HG03108 (cell line): ENCODE data around the gene VPS13A.

Experiments
- ATAC-seq: cut with Tn5 transposase; IDR thresholded peaks from one replicate; pipeline ENCODE4 v1.9.1; 2021; ENCODE audit warnings: moderate library complexity; ENCODE audit not compliant: unreplicated experiment

VPS13A gene

GRCh38 chr9:77177143-77177893, at the start of gene VPS13A:
TSS of gene VPS13A (plus strand) at chr9:77177534. CDS start at chr9:77177705, 171 bp downstream.
- peak; percentile 84 for ATAC-seq

GRCh38 chr9:77128125-77128789, 49.1 kb upstream of the VPS13A start:
- ATAC-seq, result no peak

- no peak for ATAC-seq
Observed at GRCh38 chr9:77131399-77131798, 45.9 kb upstream of the VPS13A start.

GRCh38 chr9:77133011-77133410, 44.3 kb upstream of the VPS13A start:
- no peak for ATAC-seq

- ATAC-seq, result no peak
Observed at GRCh38 chr9:77142366-77142765, 35.0 kb upstream of the VPS13A start.

- ATAC-seq, result no peak
Observed at GRCh38 chr9:77149879-77150278, 27.5 kb upstream of the VPS13A start.

- no peak for ATAC-seq
Observed at GRCh38 chr9:77152289-77152688, 25.0 kb upstream of the VPS13A start.

- no peak for ATAC-seq
Observed at GRCh38 chr9:77156646-77157371, 20.5 kb upstream of the VPS13A start.

GRCh38 chr9:77158772-77159513, 18.4 kb upstream of the VPS13A start:
- no peak for ATAC-seq

- no peak for ATAC-seq
Observed at GRCh38 chr9:77161191-77161590, 16.1 kb upstream of the VPS13A start.

GRCh38 chr9:77161966-77162365, 15.4 kb upstream of the VPS13A start:
- no peak for ATAC-seq

GRCh38 chr9:77162366-77162765, 15.0 kb upstream of the VPS13A start:
- ATAC-seq, result no peak

GRCh38 chr9:77163884-77164283, 13.4 kb upstream of the VPS13A start:
- no peak for ATAC-seq

GRCh38 chr9:77166193-77166592, 11.1 kb upstream of the VPS13A start:
- ATAC-seq, result no peak

- ATAC-seq, result no peak
Observed at GRCh38 chr9:77170991-77171699, 6.2 kb upstream of the VPS13A start.

- ATAC-seq, result no peak
Observed at GRCh38 chr9:77175151-77175550, 2.2 kb upstream of the VPS13A start.

- no peak for ATAC-seq
Observed at GRCh38 chr9:77176106-77176505, 1.2 kb upstream of the VPS13A start.

- no peak for ATAC-seq
Observed at GRCh38 chr9:77176686-77177142, 620 bp upstream of the VPS13A start.

- no peak for ATAC-seq
Observed at GRCh38 chr9:77177894-77178794, 810 bp downstream of the VPS13A start.
